NB4 (cell line): ENCODE results near the gene USH2A.

Experiments
- POLR2A ChIP-seq: IDR thresholded peaks from 2 replicates; pipeline ENCODE4 v1.6.1; 2011; ENCODE audit warnings: mild to moderate bottlenecking; ENCODE audit not compliant: insufficient read length; ENCODE audit errors: extremely low read depth
- TF ChIP-seq, protein P1 (sequence below): IDR thresholded peaks from one replicate; pipeline ENCODE4 v1.5.1; 2012; ENCODE audit warnings: low read depth, low read length

- TF ChIP-seq, protein P1, sequence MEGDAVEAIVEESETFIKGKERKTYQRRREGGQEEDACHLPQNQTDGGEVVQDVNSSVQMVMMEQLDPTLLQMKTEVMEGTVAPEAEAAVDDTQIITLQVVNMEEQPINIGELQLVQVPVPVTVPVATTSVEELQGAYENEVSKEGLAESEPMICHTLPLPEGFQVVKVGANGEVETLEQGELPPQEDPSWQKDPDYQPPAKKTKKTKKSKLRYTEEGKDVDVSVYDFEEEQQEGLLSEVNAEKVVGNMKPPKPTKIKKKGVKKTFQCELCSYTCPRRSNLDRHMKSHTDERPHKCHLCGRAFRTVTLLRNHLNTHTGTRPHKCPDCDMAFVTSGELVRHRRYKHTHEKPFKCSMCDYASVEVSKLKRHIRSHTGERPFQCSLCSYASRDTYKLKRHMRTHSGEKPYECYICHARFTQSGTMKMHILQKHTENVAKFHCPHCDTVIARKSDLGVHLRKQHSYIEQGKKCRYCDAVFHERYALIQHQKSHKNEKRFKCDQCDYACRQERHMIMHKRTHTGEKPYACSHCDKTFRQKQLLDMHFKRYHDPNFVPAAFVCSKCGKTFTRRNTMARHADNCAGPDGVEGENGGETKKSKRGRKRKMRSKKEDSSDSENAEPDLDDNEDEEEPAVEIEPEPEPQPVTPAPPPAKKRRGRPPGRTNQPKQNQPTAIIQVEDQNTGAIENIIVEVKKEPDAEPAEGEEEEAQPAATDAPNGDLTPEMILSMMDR = no peak
- TF ChIP-seq POLR2A = no peak
These were observed 580.3 kb downstream of the USH2A start for GRCh38 chr1:215842905-215843304.
